T-helper 9 cell (primary cell): ENCODE measurements around the gene SSTR5.

ENCODE experiments used
- DNase-seq: peaks from one replicate; pipeline ENCODE4 v3.0.0-alpha.2; 2020

The SSTR5 gene

DNA sequence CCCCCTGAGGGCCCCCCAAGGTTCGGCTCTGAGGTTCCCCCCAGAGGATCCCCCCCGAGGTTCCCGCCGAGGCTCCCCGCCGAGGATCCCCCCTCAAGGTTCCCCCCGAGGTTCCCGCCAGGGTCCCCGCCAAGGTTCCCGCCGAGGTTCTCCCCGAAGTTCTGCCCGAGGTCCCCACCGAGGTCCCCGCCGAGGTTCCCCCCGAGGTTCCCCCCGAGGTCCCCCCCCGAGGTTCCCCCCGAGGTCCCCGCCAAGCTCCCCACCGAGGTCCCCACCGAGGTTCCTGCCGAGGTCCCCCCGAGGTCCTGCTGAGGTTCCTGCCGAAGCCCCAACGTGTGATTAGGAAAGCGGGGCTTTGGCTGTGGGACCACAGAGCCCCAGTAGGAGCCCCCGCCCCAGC lies 32.2 kb upstream of the SSTR5 start:
- DNase-seq, result no peak

DNA sequence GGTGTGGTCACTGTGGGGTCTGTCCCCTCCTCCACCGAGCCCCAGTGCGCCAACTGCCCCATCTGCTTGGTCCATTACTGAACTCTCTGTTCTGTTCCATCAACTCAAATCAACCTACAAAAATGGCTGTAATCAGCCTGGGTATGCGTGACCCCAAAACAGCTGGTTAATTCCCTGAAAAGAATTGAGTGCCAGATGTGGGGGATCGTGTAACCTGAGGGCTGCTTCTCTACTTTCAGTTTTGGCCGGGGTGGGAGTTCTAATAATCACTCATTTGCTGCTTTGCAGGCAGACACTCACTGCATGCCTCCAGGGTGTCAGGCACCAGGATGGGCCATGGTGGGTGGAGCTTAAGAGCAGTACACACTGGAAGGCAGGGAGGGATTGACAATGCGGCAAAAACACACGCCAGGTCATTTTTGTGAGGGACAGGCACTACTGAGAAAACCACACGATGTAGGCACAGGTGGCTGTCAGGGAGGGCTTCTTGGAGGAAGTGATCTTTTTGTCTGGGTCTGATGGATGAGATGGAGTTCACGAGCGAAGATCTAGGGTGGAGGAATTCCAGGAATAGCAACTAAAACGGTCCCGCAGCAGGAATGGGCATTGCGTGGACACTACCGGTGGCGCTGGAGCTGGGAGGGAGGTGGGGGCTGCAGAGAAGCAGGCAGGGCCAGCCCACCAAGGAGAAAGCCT lies 30.4 kb upstream of the SSTR5 start:
- DNase-seq, result no peak

DNA sequence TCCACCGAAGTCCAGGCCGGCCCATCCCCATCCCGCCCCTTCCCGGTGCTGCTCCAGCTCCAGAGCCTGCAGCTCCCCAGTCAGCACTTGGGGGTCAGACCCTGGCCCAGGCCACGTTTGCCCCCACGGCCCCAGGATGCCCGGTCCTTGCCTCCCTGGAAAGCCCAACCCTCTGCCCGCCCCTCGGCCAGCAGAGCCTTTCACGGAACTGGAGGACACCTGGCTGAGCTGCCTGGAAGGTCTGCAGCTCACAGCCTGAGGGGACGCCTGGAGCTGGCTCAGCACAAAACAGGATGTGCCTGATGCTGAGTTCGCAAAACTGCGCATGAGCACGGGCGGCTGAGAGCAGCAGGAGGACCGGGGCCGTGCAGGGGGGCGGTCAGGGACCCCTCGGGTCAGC lies 29.7 kb upstream of the SSTR5 start:
- DNase-seq, result no peak

DNA sequence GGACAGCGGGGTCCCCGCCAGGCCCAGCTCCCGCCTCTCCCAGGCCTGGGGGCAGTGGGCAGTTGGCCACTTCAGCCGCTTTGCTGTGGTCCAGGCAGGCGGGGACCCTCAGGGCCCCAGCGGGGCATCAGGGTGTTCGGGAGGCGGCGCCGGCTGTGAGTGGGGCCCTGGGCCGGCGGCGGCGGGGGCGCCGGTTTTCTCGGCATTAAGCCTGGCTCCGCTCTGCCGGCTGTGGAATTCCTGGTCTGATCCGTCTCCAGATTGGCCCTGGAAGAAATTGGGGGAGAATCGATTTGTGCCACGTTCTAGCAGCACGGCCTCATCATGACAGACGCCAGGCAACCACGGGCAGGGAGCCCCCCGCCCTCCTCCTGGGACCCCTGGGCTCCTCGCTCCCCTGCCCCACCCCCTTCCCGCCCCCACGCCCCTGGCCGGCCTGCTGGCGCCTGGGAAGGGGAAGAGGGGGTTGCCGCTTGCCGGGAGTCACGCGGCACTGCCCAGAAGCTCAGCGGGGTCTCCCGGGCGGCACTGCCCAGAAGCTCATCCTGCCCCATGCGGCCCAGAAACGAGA lies 28.6 kb upstream of the SSTR5 start:
- DNase-seq, result no peak

DNA sequence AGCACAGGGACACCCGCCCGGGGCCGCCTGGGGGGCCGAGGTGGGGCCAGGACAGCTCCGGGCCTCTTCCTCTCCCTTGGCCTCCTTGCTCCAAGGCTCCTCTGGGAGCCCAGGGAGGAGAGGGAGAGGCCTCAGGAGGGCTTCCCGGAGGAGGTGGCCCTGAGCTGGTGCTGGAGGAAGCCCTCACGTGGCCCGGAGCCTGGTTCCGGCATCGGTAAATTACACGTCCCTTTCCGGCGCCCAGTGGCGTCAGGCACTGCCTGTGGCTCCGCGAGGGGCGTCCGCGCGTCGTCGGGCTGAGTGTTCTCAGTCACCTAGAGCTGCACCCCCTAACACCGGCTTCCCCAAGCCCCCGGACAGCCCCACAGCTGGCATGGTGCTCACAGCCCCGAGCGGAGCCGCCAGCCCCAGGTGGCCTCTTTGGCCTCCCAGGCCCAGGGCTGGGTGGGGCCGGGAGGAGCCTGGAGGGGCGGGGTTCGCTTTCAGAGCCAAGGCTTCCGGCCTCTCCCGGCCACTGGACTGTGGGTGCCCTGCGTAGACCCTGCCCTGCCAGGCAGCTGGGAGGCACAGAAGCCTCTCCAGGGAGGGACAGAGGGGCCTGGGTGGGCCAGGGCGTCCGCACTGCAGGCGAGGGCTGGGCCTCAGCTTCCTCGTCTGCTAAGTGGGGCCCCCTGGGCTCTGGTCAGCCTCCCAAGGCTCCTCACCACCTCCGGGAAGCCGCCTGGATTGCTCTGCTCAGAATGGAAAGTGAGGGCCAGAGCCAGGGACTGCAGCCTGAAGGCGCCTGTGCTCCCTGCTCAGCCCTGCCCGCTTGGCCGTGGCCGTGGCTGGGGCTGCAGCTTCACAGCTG lies 27.9 kb upstream of the SSTR5 start:
- no peak for DNase-seq

DNA sequence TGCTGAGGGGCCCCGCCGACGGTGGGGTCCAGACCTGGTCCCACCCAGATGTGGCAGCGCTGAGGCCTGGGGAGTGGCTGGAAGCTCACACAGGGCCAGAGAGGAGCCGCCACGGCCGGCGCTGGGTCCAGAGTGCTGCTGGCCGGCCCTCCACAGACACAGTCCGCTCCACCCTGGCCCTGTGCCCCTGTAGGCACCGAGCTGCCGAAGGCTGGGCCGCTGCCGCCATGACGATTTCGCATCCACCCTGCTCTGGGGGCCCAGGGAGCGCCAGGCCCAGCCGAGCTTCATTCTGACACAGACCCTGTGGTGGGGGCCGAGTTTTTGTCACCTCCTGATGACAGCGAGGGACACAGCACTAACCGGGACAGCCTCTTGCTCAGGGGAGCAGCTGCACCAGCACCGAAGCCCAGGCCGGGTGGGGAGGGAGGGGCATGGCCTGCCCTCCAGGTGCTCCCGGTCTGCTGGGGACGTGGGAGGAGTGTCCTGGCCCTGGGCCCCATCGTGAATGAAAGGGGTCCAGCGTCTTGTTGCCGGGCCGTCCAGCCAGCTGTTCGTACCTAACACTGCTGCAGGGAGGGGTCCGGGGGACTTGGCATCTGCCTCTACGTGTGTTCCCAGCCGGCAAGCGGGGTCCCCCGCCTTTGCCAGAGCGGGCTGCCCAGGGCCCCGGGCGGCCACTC lies 27.1 kb upstream of the SSTR5 start:
- DNase-seq, result no peak

DNA sequence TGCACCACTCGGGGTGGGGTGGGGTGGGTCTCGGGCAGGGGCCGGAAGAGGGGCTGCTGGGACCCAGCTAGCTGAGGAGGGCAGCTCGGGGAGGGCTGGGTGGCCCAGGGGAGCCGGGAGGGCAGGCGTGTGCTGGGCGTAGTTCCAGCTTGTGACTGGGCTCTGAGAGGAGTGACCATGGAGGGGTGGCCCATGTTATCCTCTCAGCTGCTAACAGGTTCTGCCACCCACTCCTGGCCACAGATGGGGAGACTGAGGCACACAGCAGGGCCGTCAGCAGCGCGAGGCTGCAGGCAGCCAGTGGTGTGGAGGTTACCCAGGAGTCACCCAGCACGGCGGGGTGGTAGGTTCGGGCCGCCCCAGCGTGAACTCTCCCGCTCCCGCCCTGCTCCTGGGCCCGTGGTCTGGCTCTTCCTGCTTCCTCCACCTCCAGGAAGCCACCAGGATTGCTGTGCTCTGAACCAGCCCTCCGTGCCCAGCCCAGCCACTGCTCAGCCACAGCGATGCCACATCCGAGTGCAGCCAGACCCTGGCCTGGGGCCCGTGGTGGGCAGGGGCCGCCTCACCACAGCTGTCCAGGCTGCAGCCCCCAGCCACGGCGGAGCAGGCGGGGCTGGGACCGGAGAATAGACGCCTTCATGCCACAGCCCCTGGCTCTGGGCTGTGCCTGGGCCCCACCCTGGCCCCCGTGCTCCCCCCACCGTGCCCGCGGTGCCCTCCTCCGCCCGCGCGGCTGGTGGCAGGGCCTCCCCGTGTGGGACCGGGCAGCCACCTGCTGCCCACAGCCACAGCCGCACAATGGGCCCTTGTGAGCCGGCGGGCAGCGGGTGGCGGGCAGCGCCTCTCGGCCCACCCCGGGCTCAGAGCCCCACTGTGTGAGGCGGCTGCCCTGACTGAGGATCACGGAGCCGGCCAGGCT lies 26.3 kb upstream of the SSTR5 start:
- DNase-seq, result no peak

DNA sequence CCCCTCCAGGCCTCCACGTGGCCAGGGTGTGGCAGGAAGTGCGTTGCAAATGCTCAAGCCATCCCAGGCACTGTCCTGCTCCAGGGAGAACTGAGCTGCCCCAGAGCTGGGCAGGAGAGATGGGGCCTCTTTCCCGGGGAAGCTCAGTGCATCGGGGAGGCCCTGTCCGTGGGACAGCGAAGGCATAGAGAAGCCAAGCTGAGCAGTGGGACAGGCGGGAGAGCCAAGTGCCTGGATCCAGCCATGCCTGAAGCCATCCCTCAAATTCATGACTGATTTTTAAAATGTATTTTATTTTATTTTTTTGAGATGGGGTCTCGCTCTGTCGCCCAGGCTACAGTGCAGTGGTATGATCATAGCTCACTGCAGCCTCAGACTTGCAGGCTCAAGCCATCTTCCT lies 25.4 kb upstream of the SSTR5 start:
- DNase-seq, result no peak

DNA sequence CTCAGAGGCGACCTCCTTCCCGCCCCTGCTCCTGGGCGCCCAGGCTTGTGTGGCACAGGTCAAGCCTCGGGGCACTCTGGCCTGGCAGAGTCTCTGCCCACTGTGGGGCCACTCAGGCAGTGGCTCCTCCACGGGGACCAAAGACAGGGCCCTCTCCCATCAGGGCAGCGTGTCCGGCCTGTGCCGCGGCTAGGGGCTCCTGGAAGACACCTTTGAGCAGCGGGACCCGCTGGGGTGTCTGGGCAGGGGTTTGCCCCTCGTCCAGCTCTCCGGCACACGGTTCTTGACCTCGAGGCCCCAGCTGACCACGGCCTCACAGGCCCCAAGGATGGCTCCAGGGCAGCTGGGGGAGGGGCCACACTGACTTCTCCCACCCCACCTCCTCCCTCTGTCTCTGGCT lies 24.7 kb upstream of the SSTR5 start:
- no peak for DNase-seq

DNA sequence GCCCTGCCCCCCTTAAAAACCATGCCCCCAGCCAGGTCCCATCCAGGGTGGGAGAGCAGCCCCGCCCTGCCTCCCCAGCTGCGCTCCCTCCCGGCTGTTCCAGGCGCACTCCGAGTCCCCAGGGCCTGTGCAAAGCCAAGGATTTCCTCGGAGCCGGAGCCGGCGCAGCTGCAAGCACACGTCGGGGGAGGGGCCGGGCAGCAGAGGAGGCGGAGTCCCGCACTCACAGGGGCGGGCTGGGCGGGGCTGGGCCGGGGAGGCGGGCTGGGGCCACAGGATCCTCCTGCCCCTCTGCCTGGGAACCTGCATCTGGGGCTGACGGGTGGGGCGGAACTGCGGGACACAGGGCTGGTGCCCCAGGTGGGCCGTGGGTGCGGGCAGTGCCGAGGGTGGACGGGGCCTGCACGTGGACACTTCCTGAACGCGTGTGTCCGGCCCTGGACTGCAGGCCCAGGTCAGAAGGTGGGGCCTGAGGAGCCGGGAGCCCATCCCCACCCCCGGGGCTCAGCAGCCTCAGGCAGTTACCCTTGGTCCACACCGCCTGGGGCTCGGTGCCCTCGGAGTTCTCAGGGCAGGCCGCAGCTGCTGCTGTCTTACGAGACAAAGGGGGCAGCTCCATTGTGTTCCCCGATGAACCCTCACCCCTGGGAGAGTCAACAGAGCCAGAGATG lies 24.0 kb upstream of the SSTR5 start:
- DNase-seq, result no peak

DNA sequence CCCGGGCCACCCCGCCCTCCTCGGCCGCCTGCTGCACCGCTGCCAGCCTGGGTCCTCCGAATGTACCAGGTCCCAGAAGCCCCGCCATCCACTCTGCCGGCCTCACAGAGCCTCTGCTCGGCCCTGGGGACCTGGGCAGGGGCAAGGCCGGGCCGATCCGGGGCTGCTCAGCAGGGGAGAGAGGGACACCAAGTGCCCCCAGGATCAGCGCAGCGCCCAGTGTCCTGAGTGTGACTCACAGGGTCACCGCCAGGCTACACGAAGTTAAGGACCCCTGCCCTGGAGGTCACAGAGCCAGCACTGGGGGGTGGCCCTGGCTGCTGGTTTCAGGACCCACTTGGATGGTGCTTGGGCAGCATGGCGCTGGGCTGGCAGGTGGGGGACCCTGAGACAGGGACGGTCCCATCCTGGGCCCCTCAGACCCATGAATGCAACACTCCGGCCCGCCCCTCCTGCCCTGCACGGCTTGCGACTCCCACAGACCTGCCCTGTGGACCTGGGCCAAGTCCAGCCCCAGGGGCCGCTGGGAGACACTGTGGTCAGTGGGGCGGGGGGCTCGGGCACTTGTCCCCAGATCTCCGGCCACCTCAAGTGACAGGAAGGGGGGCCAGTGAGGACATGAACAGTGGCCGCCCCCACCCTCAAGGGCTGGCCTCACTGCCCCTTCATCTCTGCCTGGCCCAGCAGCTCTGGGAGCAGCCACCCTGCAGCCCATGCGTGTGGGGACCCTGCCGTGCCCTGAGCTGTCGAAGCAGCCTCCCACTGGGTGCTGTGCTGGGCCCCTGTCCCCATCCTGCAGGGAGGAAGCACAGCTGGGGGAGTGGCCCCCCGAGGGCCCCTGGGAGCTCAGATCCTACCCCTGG lies 23.2 kb upstream of the SSTR5 start:
- DNase-seq, result no peak

DNA sequence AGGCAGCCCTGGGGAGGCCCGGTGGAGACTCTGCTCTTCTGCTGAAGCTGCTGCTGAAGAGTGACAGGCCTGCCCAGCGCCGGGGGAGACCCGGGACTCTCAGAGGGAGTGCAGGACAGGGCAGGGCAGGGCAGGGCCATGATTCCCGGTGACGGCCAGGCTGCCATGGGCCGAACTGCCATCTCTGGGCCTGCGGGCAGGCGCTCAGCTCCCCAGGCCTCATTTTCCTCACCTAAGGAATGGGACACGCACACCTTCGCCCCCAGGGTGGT lies 22.6 kb upstream of the SSTR5 start:
- no peak for DNase-seq

DNA sequence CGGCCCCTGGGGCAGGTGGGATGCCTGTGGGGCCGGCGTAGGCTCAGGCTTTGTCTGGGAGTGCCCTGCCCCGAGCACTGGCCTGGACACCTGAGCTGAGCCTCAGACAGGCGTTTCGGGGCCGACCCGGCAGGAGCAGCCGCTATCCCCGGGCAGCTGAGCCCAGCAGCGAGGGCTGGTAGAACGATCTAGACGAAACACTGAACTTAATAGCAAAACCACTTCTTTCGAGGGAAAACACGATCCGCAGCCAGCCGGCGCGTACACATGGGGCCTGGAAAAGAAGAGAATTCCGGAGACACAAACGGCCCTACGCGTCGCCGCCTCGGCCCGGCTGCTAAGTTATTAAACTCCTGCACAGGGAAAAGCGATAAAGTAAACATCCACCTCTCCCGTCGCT lies 22.0 kb upstream of the SSTR5 start:
- DNase-seq, result no peak

DNA sequence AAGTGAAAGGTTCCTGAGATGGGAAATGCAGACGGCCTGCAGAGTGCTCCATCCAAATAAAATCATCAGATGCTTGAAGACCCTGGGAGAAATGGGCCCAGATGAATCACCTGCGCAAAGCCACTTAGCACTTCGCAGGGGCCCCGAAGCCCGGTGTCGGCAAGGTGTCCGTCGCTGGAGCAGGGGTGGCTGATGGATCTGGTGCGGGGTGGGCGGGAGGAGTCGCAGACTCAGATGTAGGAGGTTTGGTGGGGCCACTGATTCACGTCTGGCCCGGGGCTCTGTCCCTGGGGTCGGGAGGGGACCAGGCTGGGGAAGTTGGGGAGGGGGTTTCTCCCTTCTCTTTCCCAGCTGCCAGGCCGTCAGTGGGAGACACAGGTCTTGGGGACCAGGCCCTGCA lies 21.6 kb upstream of the SSTR5 start:
- no peak for DNase-seq

DNA sequence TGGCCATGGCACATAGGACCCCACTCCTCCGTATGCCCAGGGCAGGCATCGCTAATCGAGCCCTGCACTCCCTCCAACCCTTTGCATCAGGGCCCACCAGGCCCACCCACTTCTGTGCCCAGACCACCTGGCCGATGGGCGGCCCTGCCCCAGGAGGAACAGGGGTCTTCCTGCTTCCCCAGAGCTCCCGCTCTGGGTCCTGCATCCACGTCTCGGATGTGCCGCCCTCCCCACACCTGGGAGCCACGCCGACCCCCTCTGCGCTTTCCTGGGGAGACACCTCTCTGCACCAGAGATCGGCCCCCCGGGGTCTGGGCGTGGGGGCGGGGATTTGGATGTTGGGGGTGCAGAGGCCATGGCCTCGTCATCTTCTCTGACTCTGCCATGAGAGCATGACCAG lies 21.1 kb upstream of the SSTR5 start:
- DNase-seq, result no peak

DNA sequence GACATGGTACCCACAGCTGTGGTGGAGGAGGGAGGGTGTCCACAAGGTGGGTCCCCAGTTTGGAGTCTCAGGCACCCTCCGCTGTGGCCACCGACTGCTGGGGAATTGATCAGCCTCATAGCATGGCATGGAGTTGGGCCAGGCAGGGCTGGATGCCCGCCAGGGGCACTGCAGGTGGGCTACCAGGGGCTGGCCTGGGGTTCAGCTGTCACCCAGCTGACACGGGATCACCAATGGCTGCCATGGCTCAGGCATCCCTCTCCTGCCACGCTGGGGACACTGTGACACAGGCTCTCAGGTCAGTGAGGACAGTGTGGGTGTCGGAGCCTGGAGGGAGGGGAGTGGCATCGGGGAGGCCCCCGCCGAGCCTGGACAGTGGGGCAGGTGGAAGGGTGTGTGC lies 19.8 kb upstream of the SSTR5 start:
- DNase-seq, result no peak

DNA sequence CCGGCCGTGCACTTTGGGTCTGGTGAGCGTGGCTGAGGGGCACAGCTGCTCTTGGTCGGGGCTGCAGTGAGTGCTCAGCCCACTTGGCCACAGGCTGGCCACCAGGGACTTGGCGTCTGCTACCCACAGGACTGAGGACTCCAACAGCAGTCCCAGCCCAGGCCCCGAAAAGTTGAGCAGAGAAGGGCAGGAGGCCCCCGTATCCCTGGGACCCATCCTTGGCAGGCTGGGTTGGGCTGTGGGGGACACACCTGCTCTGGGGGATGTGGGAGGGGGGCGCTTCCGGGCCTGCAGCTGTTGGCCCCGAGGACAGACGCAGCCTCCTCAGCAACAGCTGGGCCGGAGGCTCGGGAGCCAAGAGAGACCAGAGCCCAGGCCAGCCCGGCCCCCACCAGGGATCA lies 19.4 kb upstream of the SSTR5 start:
- no peak for DNase-seq

DNA sequence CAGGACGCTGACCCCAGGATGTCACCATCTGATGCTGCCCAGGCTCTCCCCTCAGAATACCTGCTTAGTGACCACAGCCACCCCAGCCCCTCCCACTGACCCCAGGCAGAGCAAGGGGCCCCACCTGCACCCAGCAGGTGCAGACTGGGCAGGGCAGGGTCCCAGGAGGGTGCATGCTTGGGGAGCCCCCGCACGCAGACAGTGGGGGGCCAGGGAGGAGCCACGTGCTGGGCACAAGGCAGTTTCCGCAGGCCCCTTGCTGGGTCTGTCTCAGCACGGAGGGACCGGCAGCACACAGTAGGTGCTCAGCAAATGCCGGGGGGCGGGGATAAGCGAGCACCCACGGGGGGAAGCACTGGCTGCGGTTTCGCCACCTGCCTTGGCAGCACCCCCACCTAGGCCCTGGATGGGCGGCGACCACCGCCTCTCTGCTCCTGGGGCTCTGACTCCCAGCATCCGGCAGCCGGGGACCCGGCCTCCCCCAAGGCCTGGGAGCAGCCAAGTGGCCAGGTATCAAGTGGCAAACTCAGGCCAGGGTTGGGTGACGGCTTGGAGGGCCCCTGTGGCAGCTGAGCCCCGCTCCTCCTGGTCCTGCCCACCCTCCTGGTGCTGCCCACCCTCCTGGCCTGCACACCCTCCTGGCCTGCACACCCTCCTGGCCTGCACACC lies 18.7 kb upstream of the SSTR5 start:
- DNase-seq, result no peak

DNA sequence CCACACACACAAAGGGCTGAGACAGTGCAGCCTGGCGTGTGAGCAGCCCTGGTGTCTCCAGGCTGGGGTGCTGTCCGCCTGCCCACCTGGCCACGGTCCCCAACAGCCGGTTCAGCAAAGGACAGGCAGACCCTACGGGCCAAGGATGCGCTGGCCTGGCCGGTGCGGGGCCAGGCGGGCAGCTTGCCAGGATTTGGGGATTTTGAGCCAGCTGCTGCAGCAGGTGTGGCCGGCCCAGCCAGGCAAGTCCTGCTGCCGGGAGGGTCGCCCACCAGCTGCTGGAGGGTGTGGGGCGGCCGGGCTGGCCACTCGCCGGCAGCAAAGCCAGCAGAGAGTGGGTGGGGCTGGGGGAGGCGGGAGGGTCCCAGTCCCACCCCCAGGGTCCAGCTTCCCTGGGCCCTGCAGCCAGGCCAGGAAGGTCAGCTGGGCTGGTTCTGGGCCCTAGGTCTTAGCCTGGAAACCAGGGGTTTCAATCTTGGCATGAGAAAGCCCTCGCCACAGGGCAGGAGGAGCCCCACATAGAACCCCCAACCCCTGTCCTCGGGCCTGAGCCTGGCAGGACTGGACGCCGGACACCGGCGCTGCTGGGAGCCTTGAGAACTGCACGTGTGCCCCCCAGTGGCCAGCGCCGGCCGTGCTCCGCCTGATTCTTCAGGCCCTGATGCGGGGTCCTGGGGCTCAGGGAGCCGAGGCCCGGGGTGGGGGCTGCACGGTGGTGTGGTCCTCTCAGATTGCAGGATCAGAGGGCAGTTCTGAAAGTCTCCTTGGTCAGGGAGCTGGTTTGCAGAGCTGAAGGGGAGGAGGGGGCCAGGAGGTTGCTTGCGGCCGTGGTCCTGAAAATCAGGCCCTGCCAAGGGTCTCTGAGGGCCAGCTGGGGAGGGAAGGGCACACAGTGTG lies 17.6 kb upstream of the SSTR5 start:
- peak; percentile 11 for DNase-seq

DNA sequence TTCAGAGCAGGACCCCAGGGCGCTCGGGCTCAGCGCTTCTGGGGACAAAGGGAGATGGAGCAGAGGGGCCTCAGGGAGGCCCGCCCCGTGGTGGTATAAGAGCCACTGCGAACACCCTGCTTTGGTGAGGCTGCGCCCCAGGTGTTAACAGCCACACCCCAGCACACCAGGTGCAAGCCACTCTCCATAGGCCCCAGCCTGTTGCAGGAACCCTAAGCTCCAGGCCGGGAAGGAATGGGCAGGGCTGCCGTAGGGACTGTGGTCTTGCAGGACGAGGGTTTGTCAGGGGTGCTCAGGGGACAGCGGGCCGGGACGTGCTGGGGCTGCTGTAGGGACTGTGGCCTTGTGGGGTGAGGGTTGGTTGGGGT lies 17.0 kb upstream of the SSTR5 start:
- no peak for DNase-seq
